Mesodermal cell (in vitro differentiated cells): Measurements from ENCODE around the gene NHERF1.

ENCODE experiments used
- H3K27ac ChIP-seq: 2 replicates; pipeline ENCODE4 v1.7.0; 2013; ENCODE audit warnings: mild to moderate bottlenecking, low read depth, low read length, moderate library complexity; ENCODE audit not compliant: severe bottlenecking
- H3K36me3 ChIP-seq: 2 replicates; pipeline ENCODE4 v1.7.1; 2013; ENCODE audit warnings: mild to moderate bottlenecking, low read length, moderate library complexity; ENCODE audit not compliant: control insufficient read depth, insufficient read depth
- H3K4me1 ChIP-seq: one replicate; pipeline ENCODE4 v1.7.1; 2013; ENCODE audit warnings: mild to moderate bottlenecking, low read length; ENCODE audit not compliant: insufficient read depth, control insufficient read depth, poor library complexity, severe bottlenecking
- H3K4me3 ChIP-seq: 2 replicates; pipeline ENCODE4 v1.7.0; 2013; ENCODE audit warnings: low read length, control low read depth, mild to moderate bottlenecking; ENCODE audit not compliant: insufficient read depth, poor library complexity, severe bottlenecking; ENCODE audit errors: extremely low read depth
- H3K9me3 ChIP-seq: 2 replicates; pipeline ENCODE4 v1.7.1; 2013; ENCODE audit warnings: mild to moderate bottlenecking, low read length, moderate library complexity; ENCODE audit not compliant: control insufficient read depth
- WGBS, 2 experiments: methylation state at CpG; one replicate each; pipeline ENCODE4 v1.1.5; 2013; ENCODE audit warnings: missing lambda C conversion rate in 2 of 2; ENCODE audit not compliant: insufficient coverage in 2 of 2; 5-methylcytosine and 5-hydroxymethylcytosine counted together

NHERF1 gene

DNA sequence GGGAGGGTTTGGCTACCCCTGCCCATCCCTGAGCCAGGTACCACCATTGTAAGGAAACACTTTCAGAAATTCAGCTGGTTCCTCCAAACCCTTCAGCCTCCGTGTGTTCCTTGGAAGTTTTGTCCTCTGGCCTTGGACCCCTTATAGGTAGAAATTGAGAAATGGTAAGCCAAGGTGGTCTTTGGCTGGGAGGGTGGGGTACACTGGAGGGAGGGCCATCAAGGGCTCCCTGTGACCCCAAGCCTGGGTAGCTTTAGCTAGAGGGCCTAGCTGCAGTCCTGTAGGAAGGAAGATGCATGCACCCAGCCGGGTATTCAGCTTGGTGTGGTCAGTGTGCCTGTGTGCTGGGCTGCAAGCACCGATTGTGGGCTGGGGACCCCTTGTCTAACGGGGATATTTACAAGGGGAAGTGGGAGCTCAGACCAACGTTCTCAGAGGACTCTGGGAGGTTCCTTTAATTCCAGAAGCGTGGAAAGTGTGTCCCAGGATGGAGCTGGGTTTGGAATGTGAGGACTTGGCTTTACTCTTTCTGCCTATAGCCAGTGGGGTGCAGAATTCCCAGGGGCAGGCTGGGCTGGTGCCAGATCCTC, 20.9 kb downstream of the NHERF1 start:
- Histone ChIP-seq H3K4me1 (peaks cover 17% of the 10 kb centered on the region), H3K4me3 (no peak overlapping the region), H3K9me3 (no peaks in the 10 kb centered on the region), H3K36me3 (peaks cover 79% of the 10 kb centered on the region), H3K27ac (no peak overlapping the region)
- WGBS, 2 experiments: 88% methylated on average over 5 of the region's 6 CpGs

DNA sequence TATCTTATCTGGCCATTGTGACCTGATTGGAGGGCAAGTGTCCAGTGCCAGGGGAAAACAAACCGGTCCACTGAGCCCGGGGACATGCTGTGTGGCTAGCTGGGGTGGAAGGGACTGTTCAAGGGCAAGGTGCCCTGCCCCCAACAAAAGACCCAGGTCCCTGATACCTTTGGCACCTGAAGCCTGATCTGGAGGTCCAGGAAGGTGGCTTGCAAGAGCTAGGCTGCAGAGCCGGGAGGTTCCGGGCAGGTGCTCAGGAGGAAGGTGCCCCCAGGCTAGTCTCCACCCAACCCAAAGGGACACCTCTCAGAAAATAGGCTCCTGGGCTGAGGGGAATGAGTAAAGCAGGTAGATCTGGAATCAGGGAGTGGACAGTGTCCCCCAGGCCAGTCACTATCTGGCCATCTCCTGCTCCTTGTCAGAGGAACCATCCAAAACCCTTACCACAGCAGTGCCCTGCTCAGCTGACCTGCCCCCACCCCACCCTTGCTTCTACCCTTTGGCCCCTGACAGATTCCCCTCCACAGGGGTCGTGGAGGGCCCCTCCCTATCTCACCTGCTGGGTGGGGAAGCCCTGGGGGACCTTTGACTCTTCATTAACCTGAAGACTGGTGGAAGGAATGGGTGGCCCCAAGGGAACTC, 21.5 kb downstream of the NHERF1 start:
- Histone ChIP-seq H3K4me1 (peaks cover 17% of the 10 kb centered on the region), H3K27ac (no peak overlapping the region), H3K9me3 (no peaks in the 10 kb centered on the region), H3K4me3 (no peak overlapping the region), H3K36me3 (peaks cover 83% of the 10 kb centered on the region)
- 93 to 95% methylated on average over 3 to 4 of the region's 5 CpGs for WGBS, 2 experiments

DNA sequence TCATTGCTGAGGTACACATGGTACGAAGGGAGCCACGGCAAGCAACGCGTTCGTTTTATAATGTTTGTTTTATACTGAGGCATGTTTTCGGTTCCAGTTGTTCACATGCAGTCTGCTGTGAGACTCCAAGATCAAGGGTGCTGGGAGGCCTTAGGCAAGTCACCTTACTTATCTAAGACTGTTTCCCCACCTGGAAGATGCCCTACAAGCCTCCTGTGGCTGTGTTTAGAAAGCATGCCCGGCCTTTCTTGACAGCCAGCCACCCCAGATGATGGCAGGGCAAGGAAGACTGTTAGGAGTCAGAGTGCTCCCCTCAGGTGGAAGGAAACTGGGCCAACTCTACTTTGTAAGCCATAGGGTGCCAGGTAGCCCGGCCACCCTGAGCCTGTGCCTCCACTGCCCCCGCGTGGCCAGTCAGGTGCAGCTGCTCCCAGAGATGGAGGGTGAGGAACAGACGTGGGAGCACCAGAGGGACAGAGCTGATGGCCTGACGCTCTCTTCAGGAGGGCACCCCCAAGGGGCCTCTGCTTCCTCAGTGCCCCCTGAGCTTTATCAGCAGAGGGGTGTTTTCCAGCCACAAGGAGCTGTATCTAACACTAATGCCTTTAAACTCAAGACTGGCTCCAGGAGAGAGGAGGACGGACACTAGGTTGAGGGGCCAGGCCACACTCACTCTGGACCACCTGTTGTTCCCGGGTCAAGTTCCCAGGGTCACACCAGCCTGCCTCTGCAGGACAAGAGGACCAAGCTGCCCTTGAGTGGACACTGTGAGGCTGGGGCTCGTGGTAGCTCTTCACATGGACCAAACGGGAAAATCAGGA, 22.3 kb downstream of the NHERF1 start:
- H3K9me3 ChIP-seq: no peaks in the 10 kb centered on the region
- no peak overlapping the region for H3K4me3 ChIP-seq
- peaks cover 17% of the 10 kb centered on the region for H3K4me1 ChIP-seq
- peaks cover 78% of the 10 kb centered on the region for H3K36me3 ChIP-seq
- 73% methylated on average over 15 to 16 of the region's 16 CpGs for WGBS, 2 experiments
- H3K27ac ChIP-seq: no peak overlapping the region

DNA sequence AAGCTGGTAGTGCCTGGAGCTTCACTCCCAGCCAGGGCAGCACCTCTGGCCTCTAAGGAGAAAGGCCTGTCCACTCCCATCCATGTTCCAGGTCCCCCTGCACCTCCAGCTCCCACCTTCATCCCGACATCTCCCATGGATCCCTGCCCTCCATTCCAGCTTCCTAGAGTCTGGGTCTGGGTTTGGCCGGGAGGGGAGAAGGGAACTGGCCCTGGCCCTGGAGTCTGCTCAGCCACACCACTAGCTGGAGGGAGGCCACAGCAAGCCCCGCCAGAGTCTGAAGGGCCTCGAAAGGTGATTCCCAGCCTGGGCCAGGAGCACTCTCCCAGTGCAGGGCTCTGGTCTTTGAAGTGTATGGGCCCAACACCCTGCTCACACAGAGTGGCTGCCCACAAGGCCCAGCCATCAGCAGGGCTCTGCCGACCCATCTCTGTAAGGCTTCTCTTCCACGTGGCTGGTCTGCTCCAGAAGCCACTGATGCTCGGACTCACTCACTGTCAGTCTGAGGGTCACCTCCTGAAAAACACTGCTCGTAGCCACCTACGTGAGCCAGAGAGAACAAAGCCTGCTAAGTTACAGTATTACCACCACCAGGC, 23.0 kb downstream of the NHERF1 start:
- Histone ChIP-seq H3K36me3 (peaks cover 72% of the 10 kb centered on the region), H3K4me3 (no peak overlapping the region), H3K27ac (no peak overlapping the region), H3K9me3 (no peaks in the 10 kb centered on the region), H3K4me1 (peaks cover 17% of the 10 kb centered on the region)
- WGBS, 2 experiments: 85 to 93% methylated on average over 8 of the region's 9 CpGs

DNA sequence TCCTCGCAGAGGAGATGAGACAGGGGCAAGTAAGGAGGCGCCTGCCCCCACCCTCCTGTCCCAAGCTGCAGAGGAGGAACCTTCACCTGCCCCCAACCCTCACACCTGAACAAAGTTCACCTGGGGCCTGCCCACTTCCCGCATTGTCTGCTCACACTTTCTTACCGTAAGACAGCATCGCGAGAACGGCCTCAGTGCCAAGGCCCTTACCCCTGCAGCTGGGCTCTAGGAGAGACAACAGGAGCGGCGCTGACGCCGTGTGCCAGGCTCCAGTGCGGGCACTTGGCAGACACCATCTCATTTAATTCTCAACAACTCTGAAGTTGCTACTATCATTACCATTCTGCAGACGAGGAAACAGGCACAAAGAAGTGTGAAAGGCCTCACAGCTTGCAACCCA, 23.6 kb downstream of the NHERF1 start:
- peaks cover 20% of the 10 kb centered on the region for H3K4me1 ChIP-seq
- H3K4me3 ChIP-seq: no peak overlapping the region
- no peak overlapping the region for H3K27ac ChIP-seq
- peaks cover 66% of the 10 kb centered on the region for H3K36me3 ChIP-seq
- 94 to 98% methylated on average over 7 to 11 of the region's 13 CpGs for WGBS, 2 experiments
- no peaks in the 10 kb centered on the region for H3K9me3 ChIP-seq

DNA sequence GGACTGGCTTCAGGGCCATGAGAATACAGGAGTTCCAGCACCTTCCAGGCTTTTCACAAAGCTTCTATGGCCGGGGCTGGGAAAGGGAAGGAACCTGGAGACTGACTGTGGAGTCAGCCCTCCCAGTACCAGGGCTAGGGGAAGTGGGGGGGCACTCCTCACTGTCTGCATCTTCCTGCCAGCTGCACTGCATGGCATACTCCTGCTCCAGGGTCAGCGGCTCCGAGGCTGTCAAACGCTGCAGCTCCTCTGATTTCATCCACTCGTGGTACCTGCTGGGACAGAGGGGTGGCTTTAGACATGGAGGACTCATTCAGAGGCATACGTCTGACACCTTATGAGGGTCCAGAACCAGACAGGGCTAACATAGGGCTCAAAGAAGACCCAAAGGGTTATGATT, 25.0 kb downstream of the NHERF1 start:
- Histone ChIP-seq H3K4me3 (no peak overlapping the region), H3K9me3 (no peaks in the 10 kb centered on the region), H3K27ac (peak overlapping the region; percentile 81), H3K4me1 (peaks cover 28% of the 10 kb centered on the region), H3K36me3 (peaks cover 52% of the 10 kb centered on the region)
- WGBS, 2 experiments: 90 to 95% methylated on average over 6 of the region's 6 CpGs

DNA sequence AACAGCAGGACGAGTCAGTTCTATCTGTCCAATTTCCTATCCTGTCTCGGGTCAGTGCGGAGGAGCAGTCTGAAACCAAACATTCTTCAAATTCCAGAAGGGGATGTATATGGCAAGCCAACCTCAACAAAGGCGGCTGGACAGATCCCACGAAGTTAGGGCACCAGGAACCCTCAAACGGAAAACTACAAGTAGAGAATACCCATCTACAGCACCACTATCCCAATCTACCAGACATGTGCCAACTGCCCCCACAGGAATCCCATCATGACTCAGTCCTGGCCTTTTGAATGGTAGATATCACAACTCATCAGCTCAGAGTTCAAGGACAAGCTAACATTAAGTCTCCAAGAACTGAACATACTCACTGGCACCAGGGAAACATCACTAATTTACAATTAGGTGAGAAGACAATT, 25.5 kb downstream of the NHERF1 start:
- peak overlapping the region; percentile 81 for H3K27ac ChIP-seq
- WGBS, 2 experiments: 78 to 100% methylated on average over 1 to 6 of the region's 6 CpGs
- no peak overlapping the region for H3K4me3 ChIP-seq
- peaks cover 47% of the 10 kb centered on the region for H3K36me3 ChIP-seq
- peaks cover 28% of the 10 kb centered on the region for H3K4me1 ChIP-seq
- H3K9me3 ChIP-seq: no peaks in the 10 kb centered on the region

DNA sequence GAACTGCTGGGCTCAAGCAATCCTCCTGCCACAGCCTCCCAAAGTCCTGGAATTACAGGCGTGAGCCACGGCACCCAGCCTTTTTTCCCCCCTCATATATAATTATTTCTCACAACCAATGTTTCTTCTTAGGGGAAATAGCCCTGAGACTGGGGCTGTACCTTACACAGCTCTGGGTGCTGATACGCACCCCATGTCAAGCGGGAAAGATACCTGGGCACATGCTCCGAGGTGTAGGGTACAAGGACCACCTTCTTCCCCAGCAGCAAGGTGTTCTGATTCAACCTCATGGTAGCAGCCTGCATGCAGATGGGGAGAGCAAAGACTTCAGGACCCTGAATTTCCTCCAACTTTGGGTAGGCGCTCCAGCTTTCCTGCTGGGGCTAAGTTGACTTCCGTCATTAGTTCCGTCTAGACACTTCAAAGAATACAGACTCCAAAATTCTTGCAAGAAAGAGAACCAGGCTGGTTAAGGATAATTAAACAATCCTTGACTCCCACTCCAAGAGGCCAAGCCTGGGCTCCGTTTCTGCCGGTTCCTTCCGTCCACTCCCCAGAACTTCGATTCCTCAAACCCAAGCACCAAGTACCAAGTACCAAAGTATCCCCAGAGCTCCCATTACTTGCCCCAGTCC, 27.1 kb downstream of the NHERF1 start:
- Histone ChIP-seq H3K4me1 (peaks cover 28% of the 10 kb centered on the region), H3K9me3 (no peaks in the 10 kb centered on the region), H3K27ac (peak overlapping the region; percentile 79), H3K36me3 (peaks cover 44% of the 10 kb centered on the region), H3K4me3 (peak overlapping the region; percentile 73)
- WGBS, 2 experiments: 32 to 42% methylated on average over 10 to 11 of the region's 12 CpGs

DNA sequence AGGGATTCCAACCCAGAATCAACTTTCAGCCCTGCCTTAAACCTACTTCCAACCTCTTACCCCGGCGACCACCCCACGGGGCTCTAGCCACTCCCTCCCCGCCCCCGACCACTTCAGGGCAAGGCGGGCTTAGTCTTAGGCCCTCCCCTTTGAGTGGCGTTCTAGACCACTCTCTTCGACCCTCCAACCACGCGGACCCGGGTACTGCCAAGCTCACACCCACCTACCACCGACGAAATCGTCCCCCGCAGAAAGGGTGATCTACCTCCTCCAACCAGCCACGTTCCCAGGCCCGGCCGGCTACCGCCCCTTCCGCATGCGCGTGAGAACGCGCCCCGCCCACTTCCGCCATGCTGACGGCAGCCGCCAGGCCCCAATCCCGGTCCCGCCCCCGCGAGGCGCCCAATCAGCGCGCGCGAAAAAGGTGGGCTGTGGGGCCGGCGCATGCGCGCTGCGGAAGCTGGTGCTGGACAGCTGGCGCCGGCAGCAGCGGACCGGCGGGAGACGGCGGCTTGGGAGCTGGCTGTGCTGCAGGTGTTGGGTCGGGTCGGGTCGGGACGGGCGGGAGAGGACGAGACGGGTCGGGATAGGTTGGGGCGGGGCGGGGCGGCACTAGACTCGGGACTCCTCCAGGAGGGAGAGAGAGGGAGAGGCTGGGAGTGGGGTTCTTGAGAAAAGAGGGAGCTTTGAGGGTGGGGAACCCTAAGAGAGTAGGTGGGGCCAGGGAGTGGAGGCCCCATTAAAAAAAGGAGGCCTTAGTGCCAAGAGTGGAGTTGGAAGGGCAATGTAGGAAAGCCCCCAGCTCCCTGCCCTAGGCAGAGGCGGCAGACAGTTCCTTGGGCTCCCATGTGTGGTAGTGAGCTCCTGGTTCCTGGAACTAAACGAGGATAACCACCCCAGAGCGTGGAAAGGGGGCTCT, 27.9 kb downstream of the NHERF1 start, which contains the start of gene NAT9:
Gene NAT9, minus strand, starts transcription at position 302 of the 919 bp plus-strand sequence. CDS start 647 bp downstream, outside the sequence.
- 0% methylated on average over 29 to 58 of the region's 64 CpGs for WGBS, 2 experiments
- peaks cover 46% of the 10 kb centered on the region for H3K36me3 ChIP-seq

More for the DNA sequence above, 27.9 kb downstream of the NHERF1 start, which contains the start of gene NAT9:
- H3K4me1 ChIP-seq: peaks cover 28% of the 10 kb centered on the region
- peak within 1 kb of the TSS; percentile 79 for H3K27ac ChIP-seq
- H3K9me3 ChIP-seq: no peaks in the 10 kb centered on the region
- H3K4me3 ChIP-seq: peak within 1 kb of the TSS; percentile 73
